Omental fat pad (tissue), 4 donors: ENCODE measurements around the gene ZNF496. TPM values are rescaled to one million over a fixed set of nuclear protein-coding genes. Genes with fewer than 3 reads are reported as not detected.

ENCODE experiments used
- ATAC-seq: fragments of 150-250 bp; one replicate; pipeline ENCODE4 v1.9.1; 2016; ENCODE audit warnings: mild to moderate bottlenecking, moderate library complexity; ENCODE audit not compliant: low FRiP score
- DNase-seq: peaks from one replicate; pipeline ENCODE4 v3.0.0-alpha.2; 2019; ENCODE audit warnings: low spot score
- CTCF ChIP-seq, 3 donors: fragments of 450-650 bp; IDR thresholded peaks; one replicate each; pipeline ENCODE4 v1.5.1; 2016 to 2017; ENCODE audit warnings: antibody characterized with exemption in 3 of 3, mild to moderate bottlenecking in 3 of 3, moderate library complexity in 2 of 3
- total RNA-seq, 4 donors: library from RNA; depleted of rRNA; stranded (reverse); fragments of >200 nt; gene quantifications; one replicate each; pipeline ENCODE4 v1.1.0, GENCODE V29; 2016

The ZNF496 gene
- total RNA-seq, 4 donors from 2014 or later = 18.8 to 31.5 (median 26.6) TPM

DNA sequence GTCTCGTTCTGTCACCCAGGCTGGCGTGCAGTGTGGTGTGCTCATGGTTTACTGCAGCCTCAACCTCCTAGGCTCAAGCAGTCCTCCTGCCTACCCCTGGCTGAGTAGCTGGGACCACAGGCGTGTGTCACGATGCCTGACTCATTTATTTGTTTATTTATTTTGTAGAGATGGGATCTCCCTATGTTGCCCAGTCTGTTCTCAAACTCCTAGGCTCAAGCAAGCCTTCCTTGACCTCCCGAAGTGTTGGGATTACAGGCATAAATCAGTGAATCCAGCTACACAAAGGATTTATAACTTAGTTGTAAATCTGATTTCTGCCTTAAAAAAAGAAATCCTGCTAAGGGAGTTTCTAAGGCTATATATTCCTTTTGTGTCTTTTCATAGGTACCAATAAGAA, 30.5 kb upstream of the ZNF496 start:
- ATAC-seq = no peak
- no peak for TF ChIP-seq CTCF (IDR thresholded peaks at IDR 0.05)

GRCh38 chr1:247360991-247361731, 29.5 kb upstream of the ZNF496 start:
- ATAC-seq = peak; percentile 62
- no peak for DNase-seq
- no peak for TF ChIP-seq CTCF (IDR thresholded peaks at IDR 0.05)

More for the DNA sequence above, 30.5 kb upstream of the ZNF496 start:
- no peak for DNase-seq

GRCh38 chr1:247360116-247360898, 28.6 kb upstream of the ZNF496 start:
- TF ChIP-seq CTCF (IDR thresholded peaks at IDR 0.05) = no peak
- no peak for DNase-seq
- no peak for ATAC-seq

GRCh38 chr1:247359559-247359958, 27.9 kb upstream of the ZNF496 start:
- DNase-seq (no peak), ATAC-seq (no peak)
- TF ChIP-seq CTCF (IDR thresholded peaks at IDR 0.05) = no peak

GRCh38 chr1:247358920-247359319, 27.3 kb upstream of the ZNF496 start:
- TF ChIP-seq CTCF (IDR thresholded peaks at IDR 0.05) = no peak
- no peak for DNase-seq
- ATAC-seq = no peak

- DNase-seq = no peak
- no peak for TF ChIP-seq CTCF (IDR thresholded peaks at IDR 0.05)
- ATAC-seq = peak; percentile 84
Measured at GRCh38 chr1:247357781-247358211, 26.1 kb upstream of the ZNF496 start.
